NCI-H345 treated with DMSO at 0.1 percent for 48 hours (cell line): ENCODE data around the gene DDIT4.
A peak's percentile ranks its signal among the peaks of the same experiment; 100 is the strongest.

Source experiments
- DNase-seq: peaks from one replicate; lab custom pipeline; 2025; ENCODE audit not compliant: unreplicated experiment; lab: John Stamatoyannopoulos, UW

Gene DDIT4

GRCh38 chr10:72316386-72316700 lies 42.6 kb downstream of the DDIT4 start:
- DNase-seq: no peak

GRCh38 chr10:72316748-72317435 lies 43.2 kb downstream of the DDIT4 start:
- peak; percentile 54 for DNase-seq

- DNase-seq: no peak
These were observed 44.9 kb downstream of the DDIT4 start for GRCh38 chr10:72318418-72319262.

- DNase-seq: peak; percentile 30
These were observed 45.9 kb downstream of the DDIT4 start for GRCh38 chr10:72319416-72320254.

- peak; percentile 13 for DNase-seq
These were observed 47.0 kb downstream of the DDIT4 start for GRCh38 chr10:72320676-72321247.

GRCh38 chr10:72321248-72322029 lies 47.7 kb downstream of the DDIT4 start:
- DNase-seq: no peak

- no peak for DNase-seq
These were observed 48.2 kb downstream of the DDIT4 start for GRCh38 chr10:72322030-72322279.

GRCh38 chr10:72322280-72323058 lies 48.7 kb downstream of the DDIT4 start:
- DNase-seq: no peak

GRCh38 chr10:72323108-72323749 lies 49.5 kb downstream of the DDIT4 start:
- no peak for DNase-seq

GRCh38 chr10:72323771-72324191 lies 50.1 kb downstream of the DDIT4 start:
- no peak for DNase-seq
